ENCODE measurements around the gene AMIGO1.

The AMIGO1 gene

DNA sequence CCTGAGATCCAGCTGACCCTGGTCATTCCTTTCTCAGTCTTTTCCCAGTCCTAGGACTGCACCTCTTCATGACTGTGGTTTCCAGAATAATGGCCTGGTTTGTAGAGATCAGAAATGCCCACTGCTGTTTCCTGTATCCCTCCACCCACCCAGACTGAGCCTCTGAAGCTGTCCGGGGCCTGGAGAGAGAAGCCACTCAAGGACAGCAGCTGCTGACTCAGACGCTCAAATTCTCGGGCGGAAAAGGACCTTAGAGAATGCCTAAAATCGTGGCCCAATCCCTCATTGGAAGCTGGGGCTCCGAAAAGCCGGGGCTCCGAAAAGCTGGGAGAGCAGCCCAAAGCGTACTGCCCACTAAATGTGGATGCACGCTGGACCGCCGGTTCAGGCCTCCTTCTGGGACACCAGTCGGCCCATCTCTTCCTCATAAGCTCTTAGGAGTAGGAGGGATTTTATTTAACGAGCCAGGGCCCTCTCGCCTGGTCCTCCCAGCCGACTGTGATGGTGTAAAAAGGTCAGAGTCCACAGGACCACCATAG is 22.4 kb upstream of the AMIGO1 start:
- no peak for DNase-seq

DNA sequence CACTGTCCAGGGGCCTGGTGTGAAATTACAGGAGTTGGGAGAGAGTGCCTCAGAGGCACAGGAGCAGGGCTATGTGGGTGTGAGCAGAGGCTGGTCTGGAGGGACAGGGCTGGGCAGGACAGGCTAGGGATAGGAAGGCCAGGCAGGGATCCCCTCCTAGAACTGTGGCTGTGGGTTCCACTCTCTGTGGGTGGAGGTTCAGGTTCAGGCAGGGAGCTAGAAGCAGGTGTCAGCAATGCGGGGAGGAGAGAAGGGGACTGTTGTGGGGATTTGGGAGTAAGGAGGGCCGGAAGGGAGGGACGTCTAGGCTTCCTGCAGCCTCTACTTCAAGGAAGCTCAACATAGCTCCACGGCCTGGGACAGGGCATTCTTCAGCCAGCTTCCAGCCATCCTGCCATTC is 21.9 kb upstream of the AMIGO1 start:
- DNase-seq, result no peak

DNA sequence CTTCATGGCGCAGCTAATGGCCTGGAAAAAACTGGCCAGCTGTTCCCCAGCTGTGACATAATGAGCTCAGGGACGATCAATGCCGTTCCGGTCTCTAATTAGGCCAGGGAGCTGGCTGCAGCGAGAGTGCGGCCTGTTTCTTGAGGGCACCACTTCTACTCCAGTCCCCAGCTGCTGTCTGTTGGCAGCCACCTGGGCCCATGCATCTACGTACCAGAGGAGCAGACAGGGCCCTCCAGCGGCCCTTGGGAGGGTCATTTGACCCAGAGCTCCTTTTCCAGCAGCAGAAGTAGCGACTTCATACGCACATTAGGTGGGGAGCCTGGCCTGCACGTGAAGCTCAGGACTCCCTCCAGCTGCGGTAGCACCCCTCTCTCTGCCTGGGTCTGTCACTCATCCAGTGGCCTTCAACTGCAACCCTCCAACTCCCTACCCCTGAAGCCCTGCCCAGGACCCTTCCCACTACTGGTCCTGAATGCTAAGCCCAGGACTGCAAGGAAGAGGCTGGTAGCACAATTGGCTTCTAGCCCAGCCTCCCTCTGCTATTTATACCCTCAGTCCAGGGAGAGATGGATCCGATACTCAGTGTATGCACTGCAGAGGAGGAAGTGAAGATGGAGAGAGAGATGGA is 21.0 kb upstream of the AMIGO1 start:
- no peak for DNase-seq

DNA sequence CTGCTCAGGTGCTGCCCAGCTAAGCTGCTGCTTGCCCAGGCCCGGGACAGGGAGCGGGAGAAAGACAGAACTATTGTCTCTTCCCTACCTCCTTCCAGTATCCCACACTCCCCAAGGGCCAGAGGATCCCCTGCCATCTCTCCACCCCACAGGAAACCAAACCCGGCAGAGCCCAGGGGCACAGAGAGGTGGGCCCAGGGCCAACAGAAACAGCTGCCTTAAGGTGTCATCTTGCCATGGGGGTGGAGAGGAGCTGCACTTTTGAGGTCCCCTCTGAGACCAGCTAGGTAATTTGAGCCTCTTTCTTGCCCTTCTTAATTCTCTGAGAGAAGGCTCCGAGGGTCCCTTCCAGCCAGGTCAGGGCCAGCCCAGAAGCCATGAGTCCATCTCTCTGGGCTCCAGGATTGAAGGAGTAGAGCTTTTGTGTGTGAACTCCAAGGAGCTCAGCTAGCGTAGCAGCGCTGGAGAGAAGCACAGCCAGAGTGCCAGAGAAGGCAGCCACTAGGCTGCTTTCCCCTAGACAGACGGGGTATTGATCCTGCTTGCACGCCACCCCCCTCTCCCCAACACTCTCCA is 20.4 kb upstream of the AMIGO1 start:
- no peak for DNase-seq

DNA sequence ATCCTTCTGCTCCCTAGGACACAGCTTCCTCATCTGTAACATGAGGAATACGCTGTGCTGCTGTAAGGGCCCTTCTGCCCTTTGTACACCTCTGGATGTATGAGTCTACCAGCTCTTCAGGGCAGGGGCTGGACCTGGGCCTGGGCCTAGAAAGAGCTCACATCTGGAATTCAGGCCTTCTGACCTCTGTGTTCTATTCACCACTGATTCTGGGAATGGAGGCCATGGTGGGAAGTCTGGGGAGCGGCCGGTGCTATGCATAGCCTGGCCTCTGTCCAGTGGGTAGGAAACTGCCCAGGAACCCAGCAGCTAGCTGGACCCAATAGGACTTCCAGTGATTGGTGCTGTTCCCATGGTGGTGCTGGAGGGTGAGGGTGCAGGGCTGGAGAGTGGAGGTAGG is 19.2 kb upstream of the AMIGO1 start:
- no peak for DNase-seq

DNA sequence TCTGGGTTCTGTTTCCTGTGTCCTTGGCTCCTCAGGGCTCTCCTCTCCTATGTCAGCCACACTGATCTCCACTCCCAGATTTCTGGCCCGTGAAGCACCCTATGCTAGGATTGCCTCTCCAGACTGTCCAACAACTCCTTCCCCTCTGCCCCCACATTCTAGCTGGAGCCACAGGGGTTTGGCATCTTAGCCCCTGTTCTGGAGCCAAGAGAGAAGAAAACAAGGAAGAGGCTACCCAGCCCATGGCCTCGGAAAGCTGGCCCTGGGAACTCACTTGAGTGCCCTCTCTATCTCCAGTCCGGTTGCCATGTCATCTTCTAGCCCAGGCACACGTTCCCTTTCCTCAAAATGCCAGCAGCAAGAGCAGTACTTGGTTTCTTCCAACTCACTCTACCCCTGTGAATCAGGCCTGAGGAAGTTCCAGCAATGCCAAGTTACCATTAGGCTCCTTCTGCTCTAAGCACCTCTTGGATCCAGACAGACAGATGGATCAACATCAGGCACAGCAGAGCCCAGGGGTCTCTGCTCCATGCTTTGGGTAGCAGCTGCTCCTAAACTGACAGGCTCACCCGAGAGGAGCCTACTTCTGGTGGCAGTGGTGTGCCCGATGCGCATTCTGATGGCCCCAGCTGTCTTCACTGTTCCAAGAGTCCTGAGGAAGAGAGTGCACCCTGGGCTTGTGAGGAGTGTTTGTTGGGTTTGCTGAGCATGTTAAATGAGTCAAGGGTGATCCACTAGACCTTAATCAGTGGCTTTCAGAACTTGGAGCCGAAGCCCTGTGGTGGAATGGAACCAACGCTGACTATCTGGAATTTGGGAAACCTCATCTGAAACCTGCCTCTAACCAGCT is 18.5 kb upstream of the AMIGO1 start:
- no peak for DNase-seq

DNA sequence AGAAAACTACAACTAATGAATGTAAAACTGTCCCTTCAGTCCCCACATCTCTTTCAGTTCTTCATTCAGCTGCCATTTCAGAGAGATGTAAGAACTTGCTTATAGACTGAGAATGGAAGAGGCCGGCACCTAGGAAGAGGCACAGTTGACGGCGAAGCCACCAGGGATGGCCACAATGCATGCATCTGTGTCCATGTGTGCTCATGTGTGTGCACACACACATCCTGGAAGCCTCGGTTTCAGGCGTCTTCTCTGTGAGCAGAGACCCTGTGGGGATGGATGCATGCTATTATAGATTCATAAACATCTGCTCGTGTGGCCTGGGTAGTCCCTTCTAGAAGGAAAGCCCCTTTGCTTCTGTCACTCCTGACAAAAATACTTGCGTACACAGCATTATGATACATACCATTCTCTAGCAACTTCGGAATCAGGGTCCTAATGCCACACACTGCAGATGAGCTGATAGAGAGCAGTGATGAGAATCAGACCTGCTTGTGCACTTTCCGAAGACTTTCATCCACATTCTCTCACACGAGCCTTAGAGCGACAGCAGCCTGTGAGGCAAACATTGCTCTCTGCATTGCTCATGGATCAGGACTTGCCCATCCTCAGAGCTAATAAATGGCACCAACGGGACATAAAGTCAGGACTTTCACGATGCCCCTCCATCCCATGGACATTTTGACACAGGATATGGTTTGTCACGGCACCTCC is 17.7 kb upstream of the AMIGO1 start:
- no peak for DNase-seq

DNA sequence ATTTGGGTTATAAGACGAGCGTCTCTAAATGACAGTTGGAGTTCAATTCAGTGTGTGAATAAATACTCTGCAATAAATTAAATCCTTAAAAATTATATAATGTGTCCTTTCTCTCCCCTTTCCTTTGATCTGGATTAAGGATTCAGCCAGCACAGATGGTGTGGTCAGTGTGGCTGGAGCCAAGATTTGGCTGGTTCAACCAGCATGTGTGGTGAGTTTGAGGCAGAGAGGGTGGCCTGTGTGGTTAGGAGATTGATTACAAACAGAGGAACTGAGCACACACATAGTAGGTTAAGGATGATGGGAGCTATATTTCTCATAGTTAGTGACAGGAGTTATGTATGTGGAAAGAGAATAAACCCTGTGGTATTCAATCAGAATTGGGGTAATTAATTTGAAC is 14.2 kb upstream of the AMIGO1 start:
- DNase-seq, result no peak

DNA sequence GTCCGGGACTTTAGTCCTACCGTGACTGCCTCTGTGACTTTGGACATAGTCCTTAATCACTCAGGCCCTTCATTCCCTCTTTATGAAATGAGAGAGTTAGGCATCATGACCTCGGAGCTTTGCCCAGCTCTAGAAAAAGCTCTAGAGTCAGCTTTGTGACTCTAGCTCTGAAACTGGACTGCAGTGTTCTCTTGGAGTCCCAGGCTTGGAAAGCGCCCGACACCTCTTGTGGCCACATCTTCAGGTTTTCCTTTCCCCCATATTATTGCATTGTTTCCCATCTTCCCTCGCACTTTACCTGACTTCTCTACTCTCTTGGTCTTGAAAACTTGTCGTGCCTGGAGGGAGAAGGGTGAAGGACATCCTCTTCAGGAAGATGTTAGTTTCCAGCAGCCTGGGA is 12.5 kb upstream of the AMIGO1 start:
- DNase-seq, result no peak

DNA sequence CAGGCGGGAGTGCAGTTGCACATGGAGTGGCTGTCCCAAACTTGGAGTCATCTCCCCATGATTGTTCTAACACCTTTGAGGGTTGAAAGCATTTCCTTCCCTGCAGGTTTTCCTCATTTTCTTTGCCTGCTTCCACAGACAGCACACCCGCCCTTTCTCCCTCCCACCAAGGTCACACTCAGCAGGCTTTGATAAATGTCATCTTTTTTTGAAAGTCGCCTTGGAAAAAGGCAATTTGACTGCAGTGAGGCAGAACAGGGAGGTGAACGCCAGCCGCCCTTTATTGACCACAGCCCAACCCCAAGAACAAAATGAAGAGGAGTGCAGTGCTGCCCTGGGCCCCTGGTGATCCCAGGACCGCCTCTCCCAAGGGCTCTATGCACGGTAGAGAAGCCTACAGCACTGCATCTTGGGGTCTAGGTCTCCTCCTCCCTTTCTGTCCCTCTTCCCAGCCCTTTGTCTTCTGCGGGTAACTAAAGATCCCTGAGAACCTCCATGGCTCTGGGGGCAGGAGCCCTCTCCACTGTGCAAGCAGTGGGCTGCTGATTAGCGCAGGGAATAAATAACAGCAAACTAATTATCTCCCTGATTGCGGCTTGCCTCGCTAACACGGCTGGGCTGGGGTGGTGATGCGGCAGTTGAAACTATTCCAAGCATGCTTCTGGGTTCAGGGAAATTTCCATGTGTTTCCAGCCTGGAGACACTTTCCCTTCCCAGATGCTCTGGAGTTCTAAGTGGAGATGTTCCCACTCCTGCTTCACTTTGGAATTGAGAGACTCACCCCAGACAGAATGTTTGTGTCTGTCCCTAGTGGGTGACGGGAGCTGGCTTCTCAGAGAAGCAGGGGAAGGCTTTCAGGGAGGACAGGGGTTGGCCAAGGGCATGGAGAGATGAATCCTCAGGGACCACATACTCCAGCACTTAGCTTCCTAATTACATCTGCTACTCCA is 11.8 kb upstream of the AMIGO1 start:
- no peak for DNase-seq

DNA sequence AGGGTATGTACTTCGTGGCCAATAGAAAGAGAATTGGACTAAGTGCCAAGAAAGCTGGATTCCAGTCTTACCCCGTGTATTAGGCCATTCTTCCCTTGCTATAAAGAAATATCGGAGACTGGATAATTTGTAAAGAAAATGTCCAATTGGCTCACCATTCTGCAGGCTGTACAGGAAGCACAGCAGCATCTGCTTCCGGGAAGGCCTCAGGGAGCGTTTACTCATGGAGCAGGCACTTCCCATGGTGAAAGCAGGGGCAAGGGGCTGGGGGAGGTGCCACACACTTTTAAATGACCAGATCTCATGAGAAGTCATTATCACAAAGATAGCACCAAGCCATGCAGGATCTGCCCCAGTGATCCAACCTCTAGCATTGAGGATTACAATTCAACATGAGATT is 7.8 kb upstream of the AMIGO1 start:
- DNase-seq, result no peak

DNA sequence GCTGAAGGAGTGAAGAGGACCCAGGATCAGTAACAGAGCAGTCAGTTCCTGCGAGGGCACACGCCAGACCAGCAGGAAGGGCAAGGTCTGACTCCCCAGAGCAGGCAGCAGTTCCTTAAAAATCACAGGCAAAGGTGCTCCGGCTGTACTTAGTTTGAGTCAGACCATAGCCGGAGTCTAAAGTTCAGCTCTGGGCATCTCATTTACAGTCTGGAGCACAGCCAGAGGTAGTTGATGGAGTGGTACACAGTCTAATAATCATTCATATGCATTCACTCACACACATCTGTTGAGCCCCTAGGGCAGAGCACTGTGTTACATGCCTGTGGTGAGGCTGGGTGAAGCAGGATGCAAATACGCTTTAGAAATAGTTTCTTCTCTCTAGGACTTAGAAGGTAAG is 7.3 kb upstream of the AMIGO1 start:
- no peak for DNase-seq

DNA sequence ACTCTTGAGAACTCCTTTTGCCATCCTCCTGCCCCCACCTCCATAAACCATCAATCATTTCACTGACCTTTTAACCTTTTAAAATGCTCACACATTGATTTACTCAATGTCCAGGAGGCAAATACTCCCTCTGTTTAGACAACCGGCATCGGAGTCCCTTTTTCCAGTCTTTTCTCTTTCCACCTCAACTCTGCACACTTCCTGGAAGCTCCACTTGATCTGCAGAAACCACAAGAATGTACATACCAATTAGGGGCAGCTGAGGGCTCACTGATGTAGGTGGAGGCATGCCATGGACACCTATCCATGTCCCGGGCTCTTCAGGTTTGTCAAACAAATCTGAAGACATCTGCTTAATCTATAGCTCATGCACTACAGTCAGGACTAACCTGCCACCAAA is 5.3 kb upstream of the AMIGO1 start:
- no peak for DNase-seq

DNA sequence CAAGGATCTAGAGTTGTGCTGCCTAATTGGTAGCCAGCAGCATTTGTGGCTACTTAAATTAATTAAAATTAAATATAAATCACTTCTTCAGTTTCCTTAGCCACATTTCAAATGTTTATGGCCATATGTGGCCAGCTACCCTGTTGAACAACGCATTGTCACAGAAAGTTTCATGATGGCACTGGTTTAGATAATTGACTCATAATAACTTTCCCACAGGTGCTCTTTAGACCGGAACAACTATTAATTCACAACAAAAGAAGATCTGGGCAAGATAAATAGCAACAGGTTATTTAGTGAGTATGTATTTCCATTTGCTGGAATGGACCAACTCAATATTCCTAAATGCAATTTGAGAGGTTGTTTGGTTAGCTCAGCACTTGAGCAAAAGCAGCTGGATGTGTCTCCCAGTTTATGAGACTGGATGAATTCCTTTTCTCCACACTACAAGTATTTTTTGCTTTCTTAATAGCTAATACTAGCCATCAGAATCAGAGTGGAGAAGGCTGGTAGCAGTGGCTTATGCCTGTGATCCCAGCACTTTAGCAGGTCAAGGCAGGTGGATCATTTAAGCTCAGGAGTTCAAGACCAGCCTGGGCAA is 3.7 kb upstream of the AMIGO1 start:
- DNase-seq, result no peak

DNA sequence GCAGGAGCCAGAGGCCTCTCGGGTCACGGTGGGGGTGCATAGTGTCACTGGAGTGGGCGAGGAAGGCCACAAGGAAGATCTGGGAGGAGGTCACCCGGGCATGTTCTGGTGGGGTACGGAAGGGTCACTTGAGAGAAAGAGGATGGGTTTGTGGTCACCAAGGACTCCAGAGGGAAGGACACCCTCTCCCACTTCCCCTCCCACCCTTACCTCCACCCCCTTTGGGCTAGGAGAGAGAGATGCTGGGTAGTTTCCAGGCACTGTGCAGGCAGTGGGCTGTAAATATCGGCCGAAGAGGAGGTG is 703 bp downstream of the AMIGO1 start:
- DNase-seq, result no peak

DNA sequence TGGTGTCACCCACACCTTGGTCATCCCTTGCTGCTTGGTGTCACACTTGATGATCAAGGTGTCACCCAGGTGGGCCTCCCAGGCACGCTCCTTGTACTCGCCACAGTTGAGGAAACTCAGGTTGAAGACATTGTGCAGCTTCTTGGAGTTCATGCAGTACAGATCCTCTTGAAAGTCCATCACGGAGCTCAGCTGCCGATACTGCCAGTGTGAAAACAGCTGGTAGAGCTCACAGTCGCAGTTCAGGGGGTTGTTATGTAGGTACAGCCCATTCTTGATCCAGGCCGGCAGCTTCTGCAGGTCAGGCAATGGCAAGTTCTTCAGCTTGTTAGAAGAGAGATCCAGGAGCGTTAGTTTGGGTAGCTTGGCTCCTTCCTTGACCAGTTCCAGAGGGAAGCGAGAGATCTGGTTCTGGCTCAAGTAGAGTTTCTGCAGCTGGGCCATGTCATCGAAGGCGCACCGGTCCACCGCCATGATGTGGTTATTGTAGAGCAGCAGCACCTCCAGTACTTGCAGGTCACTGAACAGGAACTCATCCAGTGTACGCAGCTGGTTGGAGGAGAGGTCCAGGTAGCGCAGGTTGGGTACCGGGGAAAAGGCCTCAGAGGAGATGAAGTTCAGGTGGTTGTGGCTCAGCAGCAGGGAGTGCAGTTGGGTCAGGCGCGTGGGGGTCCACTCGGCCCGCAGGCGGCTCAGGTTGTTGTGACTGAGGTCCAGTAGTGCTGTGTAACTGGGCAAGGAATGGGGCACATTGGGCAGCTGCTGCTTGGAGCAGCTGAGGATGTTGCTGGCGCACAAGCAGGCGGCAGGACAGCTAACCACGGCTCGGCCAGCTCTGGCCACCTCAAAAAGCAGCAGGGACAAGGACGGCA is 1.3 kb downstream of the AMIGO1 start:
- no peak for DNase-seq

DNA sequence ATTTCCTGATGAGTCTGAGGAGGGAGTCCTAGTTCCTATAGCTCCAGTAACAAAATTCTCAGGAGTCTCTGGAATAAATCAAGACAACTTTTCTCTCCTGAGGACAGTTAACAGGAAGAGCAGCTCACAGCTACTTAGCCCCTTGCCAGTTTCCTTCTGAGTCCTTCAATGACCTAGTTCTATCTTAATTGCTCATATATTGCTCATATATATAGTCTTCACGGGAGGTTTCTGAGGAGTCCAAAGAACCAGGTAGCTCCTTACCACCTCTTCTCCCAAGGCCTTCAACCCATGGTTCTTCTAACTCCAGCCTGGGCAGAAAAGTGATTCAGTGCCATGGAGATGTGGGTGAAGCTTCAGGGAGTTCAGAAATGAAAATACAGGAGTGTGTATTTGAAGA is 4.6 kb downstream of the AMIGO1 start:
- no peak for DNase-seq

DNA sequence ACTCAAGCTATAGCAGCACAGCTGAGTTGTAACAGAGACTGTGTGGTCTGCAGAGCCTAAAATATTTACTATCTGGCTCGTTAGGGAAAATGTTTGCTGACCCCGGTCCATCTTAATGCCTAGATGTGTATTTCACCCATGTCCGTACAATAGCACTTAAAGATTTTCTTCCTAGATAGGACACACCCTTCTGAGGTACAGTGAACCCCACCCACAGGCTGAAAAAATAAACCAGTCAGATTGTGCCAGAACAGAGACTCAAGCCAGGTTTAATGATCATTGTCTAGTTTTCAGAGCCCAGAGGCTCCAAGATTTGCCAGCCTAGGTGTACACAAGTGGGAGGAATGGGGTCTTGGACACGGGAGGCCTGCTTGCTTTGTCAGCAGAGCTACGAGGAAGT is 5.6 kb downstream of the AMIGO1 start:
- no peak for DNase-seq

DNA sequence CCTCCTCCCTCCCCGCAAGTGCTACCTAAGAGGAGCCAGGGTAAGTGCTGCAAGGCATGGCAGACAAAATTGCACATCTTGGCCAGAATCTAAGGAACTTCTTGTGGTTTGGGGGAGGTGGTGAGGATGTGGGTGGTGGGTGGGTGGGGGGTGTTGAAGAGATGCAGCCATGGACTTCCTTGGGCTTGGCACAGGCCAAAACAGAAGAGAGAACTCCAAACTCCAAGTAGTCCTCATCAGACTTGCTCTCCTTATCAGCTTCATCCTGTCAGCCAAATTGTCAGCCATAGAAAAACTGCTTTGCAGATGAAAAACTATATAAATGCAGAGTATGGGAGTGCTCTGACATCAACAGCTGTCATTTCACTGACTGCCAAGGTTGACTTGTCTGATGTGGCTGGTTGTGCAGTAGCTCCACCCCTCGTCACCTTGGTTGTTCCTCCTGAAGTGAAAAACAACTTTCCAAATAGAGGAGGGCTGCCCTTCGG is 7.1 kb downstream of the AMIGO1 start:
- DNase-seq, result no peak

DNA sequence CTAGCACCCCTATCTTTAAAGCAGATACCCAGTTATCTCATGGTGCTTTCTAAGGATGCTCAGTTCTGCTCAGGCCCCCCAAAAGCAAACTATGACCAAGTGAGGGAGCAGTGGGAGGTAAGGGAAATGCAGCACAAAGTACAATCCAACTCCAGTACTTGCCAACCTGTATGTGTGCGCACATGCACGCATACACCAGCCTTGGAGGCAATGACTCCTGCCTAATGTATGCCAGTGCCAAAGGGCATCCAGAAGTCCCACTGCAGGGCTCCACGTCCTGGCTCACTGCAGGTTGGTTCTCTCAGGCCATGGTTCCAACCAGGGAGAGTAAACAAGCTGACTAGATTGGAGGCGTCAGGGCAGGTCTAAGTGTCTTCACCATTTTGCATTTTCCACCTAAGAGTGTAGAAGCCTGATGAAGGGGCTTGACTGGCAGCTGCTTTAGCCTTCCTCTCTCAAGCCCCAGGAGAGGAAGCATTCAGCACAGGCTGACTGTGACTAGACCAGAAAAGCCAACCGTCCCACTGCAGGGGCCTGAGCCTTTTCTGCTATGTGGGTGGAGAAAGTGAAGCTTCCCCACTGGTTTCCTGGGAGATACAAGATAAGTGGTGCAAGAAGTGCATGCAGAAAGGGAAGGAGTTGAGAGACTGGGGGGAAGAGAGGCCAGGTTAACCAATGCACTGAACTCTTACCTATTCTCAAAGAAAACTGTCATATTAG is 7.7 kb downstream of the AMIGO1 start:
- no peak for DNase-seq
